Measurements from ENCODE around the gene FYN. TPM values are rescaled to one million over a fixed set of nuclear protein-coding genes. Genes with fewer than 3 reads are reported as not detected.
A peak's percentile ranks its signal among the peaks of the same experiment; 100 is the strongest.

The FYN gene
- total and polyA plus RNA-seq, 4 experiments from 2014 or later, result 338 to 713 (median 564) TPM

DNA sequence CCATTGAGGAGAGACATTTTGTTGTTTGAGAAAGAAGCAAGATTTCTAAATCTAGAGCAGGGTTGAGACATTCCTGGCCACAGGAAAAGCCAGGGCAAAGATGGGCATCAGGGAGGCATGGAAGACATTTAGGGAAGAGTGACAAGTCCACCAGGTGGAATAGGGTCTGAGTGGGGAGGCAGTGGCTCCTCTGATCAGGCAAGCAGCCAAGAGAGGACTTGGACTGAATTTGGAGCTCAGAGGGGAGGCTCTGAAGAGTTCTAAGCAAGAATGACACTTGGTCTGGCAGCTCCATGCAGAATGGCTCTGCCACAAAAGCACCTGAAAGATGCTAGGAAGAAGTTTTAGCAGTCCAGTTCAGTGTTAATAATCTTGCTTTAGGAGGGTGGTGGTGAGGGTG is 120.8 kb downstream of the FYN start:
- no peaks in the 10 kb centered on the region for H3K9me3 ChIP-seq (ENCODE audit: control insufficient read depth in 1 of 2, low read length in 2 of 2)
- peaks cover 0 to 3% (median 0%) of the 10 kb centered on the region in 8 donors for H3K9me3 Mint-ChIP-seq
- H3K27me3 Mint-ChIP-seq, result no peaks in the 10 kb centered on the region
- peaks cover 16% of the 10 kb centered on the region for H3K36me3 ChIP-seq (ENCODE audit: insufficient read depth, low read length)
- intact Hi-C loops (cut with micrococcal nuclease), result no loop called here
- H3K27me3 ChIP-seq (ENCODE audit: insufficient read depth, low read length), result no peaks in the 10 kb centered on the region
- POLR2A ChIA-PET (ENCODE audit: partially characterized antibody), result interaction anchor here (0.6 to 13.5 kb wide), 21 partner anchors 8 to 289 kb away, joined by 3 to 201 read pairs (median 5); partner anchors contain the start of gene FYN
- no peak for DNase-seq
- CTCF ChIA-PET (ENCODE audit: partially characterized antibody), result interaction anchor here (1.1 to 3.2 kb wide), 14 partner anchors 11 to 291 kb away, joined by 3 to 28 read pairs (median 4); no protein-coding TSS in a partner anchor
- H3K27ac Mint-ChIP-seq, result peak overlapping the region; percentile 97 to 100 (median 99)
- H3K27ac ChIP-seq (ENCODE audit: low read depth, low read length), result peak overlapping the region; percentile 99
- H3K4me3 Mint-ChIP-seq, result peak overlapping the region in 7 of 8 donors; percentile 64 to 99 (median 92)
- H3K36me3 Mint-ChIP-seq, result peaks cover 58 to 64% of the 10 kb centered on the region in 2 donors
- H3K4me3 ChIP-seq (ENCODE audit: low read length in 2 of 2), result no peak overlapping the region
- H3K4me1 Mint-ChIP-seq, result peaks cover 73 to 94% (median 81%) of the 10 kb centered on the region in 4 donors
- H3K4me1 ChIP-seq (ENCODE audit: insufficient read depth, low read length), result peaks cover 90% of the 10 kb centered on the region

DNA sequence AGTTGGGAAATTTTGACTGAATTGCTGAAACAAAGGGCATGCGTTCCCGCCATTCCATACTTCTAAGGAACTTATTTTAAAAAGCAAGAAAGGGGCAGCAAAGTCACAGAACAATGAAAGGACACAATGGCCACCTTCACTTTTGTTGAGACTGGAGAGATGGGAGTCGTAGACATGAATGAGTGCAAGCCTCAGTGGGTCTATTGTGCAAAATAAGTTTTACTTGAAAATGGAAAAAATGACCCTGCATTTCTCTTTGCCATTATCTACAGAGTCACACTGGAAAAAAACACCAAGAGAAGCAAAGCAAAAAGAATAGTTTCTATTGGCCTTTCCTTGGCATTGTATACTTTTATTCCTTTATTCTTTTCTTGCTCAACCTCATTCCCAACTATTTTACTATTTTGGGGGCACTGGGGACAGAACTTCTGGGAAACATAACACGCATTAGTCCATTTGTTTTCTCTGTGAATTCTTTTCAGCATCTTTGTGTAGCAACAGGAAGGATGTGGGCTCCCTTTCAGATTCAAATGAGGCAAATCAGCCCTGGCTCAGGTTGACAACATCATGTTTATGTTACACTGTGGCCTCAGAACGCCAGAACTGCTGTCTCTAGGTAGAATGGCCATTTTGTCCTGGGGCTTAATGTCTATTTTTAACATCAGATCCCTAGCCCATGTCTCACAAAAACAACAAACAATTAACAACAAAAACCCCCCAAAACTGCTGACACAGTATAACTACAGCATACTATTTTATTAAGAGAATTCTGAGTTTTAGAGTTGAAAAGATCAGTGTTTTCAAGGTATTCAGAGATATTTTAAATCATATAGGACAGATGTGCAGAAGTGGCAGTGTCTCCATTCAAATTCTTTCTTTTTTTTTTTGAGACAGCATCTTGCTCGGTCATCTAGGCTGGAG is 122.2 kb downstream of the FYN start:
- peaks cover 0 to 3% (median 0%) of the 10 kb centered on the region in 8 donors for H3K9me3 Mint-ChIP-seq
- peaks cover 100% of the 10 kb centered on the region for H3K4me1 ChIP-seq (ENCODE audit: insufficient read depth, low read length)
- H3K27ac Mint-ChIP-seq, result peak overlapping the region; percentile 97 to 100 (median 99)
- peak overlapping the region; percentile 58 to 91 (median 79) for H3K4me3 Mint-ChIP-seq
- H3K36me3 ChIP-seq (ENCODE audit: insufficient read depth, low read length), result peaks cover 16% of the 10 kb centered on the region
- no peaks in the 10 kb centered on the region for H3K27me3 Mint-ChIP-seq
- H3K4me3 ChIP-seq (ENCODE audit: low read length in 2 of 2), result peak overlapping the region in 1 of 2 donors; percentile 10
- ChIA-PET POLR2A (ENCODE audit: partially characterized antibody) (interaction anchor here (0.7 to 13.5 kb wide), 6 partner anchors 9 to 89 kb away, joined by 3 to 201 read pairs (median 10); no protein-coding TSS in a partner anchor), CTCF (ENCODE audit: partially characterized antibody) (interaction anchor here (1.1 to 3.2 kb wide), 8 partner anchors 11 to 90 kb away, joined by 3 to 28 read pairs (median 6); no protein-coding TSS in a partner anchor)
- intact Hi-C loops (cut with micrococcal nuclease), result loop anchor here (1.0 to 2.0 kb wide), 3 partner anchors 8 to 95 kb away; no protein-coding TSS in a partner anchor
- H3K27ac ChIP-seq (ENCODE audit: low read depth, low read length), result peak overlapping the region; percentile 74
- peaks cover 81 to 98% (median 90%) of the 10 kb centered on the region in 4 donors for H3K4me1 Mint-ChIP-seq
- no peaks in the 10 kb centered on the region for H3K27me3 ChIP-seq (ENCODE audit: insufficient read depth, low read length)
- peak; percentile 82 to 89 (median 85) for DNase-seq
- peaks cover 61 to 71% of the 10 kb centered on the region in 2 donors for H3K36me3 Mint-ChIP-seq
- no peaks in the 10 kb centered on the region for H3K9me3 ChIP-seq (ENCODE audit: control insufficient read depth in 1 of 2, low read length in 2 of 2)

DNA sequence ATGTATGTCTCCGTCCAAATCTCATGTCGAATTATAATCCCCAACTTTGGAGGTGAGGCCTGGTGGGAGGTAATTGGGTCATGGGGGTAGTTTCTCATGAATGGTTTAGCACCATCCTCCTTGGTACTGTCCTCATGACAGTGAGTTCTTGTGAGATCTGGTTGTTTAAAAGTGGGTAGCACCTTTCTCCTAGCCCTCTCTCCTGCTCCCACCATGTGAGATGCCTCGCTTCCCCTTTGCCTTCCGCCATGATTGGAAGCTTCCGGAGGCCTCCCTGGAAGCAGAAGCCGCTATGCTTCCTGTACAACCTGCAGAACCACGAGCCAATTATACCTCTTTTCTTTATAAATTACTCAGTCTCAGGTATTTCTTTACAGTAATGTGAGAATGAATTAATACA is 123.1 kb downstream of the FYN start:
- Histone ChIP-seq H3K4me1 (ENCODE audit: insufficient read depth, low read length) (peaks cover 100% of the 10 kb centered on the region), H3K27me3 (ENCODE audit: insufficient read depth, low read length) (no peaks in the 10 kb centered on the region), H3K9me3 (ENCODE audit: control insufficient read depth in 1 of 2, low read length in 2 of 2) (no peaks in the 10 kb centered on the region), H3K36me3 (ENCODE audit: insufficient read depth, low read length) (peaks cover 16% of the 10 kb centered on the region), H3K4me3 (ENCODE audit: low read length in 2 of 2) (no peak overlapping the region), H3K27ac (ENCODE audit: low read depth, low read length) (peak overlapping the region; percentile 74)
- intact Hi-C loops (cut with micrococcal nuclease), result loop anchor here (2.0 kb wide), 1 partner anchor 15 kb away; no protein-coding TSS in a partner anchor
- H3K27me3 Mint-ChIP-seq, result no peaks in the 10 kb centered on the region
- CTCF ChIA-PET (ENCODE audit: partially characterized antibody), result interaction anchor here (1.1 to 1.6 kb wide), 3 partner anchors 9 to 293 kb away, joined by 3 read pairs; no protein-coding TSS in a partner anchor
- no peak for DNase-seq
- peaks cover 84 to 98% (median 92%) of the 10 kb centered on the region in 4 donors for H3K4me1 Mint-ChIP-seq
- POLR2A ChIA-PET (ENCODE audit: partially characterized antibody), result interaction anchor here (0.9 to 13.5 kb wide), 5 partner anchors 10 to 94 kb away, joined by 3 to 201 read pairs (median 3); no protein-coding TSS in a partner anchor
- H3K4me3 Mint-ChIP-seq, result peak overlapping the region; percentile 36 to 91 (median 79)
- H3K27ac Mint-ChIP-seq, result peak overlapping the region; percentile 97 to 100 (median 99)
- H3K9me3 Mint-ChIP-seq, result peaks cover 0 to 3% (median 0%) of the 10 kb centered on the region in 8 donors
- peaks cover 58 to 76% of the 10 kb centered on the region in 2 donors for H3K36me3 Mint-ChIP-seq

DNA sequence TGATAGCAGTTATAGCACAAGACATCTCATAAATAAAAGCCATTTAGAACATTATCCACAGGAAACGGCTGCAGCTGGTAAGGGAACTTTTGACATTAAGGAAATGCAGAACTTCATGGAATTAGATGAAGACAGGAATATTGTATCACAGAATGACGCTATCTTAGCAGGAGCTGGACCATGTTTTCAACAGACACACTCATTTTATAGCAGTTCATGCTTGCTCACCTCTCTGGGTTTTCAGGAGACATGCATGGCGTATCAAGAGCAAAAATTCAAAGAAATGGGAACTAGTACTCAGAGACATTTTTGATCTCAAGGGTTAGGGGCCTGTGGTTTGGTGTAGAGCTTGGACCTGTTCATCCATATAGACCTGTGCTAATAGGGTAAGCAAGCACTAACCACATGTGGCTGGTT is 125.0 kb downstream of the FYN start:
- no peaks in the 10 kb centered on the region for H3K27me3 Mint-ChIP-seq
- no peak for DNase-seq
- no peak overlapping the region for H3K4me3 ChIP-seq (ENCODE audit: low read length in 2 of 2)
- peaks cover 0 to 3% (median 0%) of the 10 kb centered on the region in 8 donors for H3K9me3 Mint-ChIP-seq
- H3K36me3 Mint-ChIP-seq, result peaks cover 49 to 76% of the 10 kb centered on the region in 2 donors
- H3K9me3 ChIP-seq (ENCODE audit: control insufficient read depth in 1 of 2, low read length in 2 of 2), result no peaks in the 10 kb centered on the region
- H3K27ac ChIP-seq (ENCODE audit: low read depth, low read length), result peak overlapping the region; percentile 62
- peaks cover 99% of the 10 kb centered on the region for H3K4me1 ChIP-seq (ENCODE audit: insufficient read depth, low read length)
- H3K4me3 Mint-ChIP-seq, result peak overlapping the region in 7 of 8 donors; percentile 53 to 82 (median 69)
- peak overlapping the region; percentile 94 to 98 (median 96) for H3K27ac Mint-ChIP-seq
- H3K27me3 ChIP-seq (ENCODE audit: insufficient read depth, low read length), result no peaks in the 10 kb centered on the region
- intact Hi-C loops (cut with micrococcal nuclease), result no loop called here
- ChIA-PET CTCF (ENCODE audit: partially characterized antibody) (interaction anchor here (0.8 to 1.2 kb wide), 5 partner anchors 11 to 295 kb away, joined by 3 to 5 read pairs (median 3); no protein-coding TSS in a partner anchor), POLR2A (ENCODE audit: partially characterized antibody) (interaction anchor here (0.9 to 13.5 kb wide), 8 partner anchors 12 to 125 kb away, joined by 3 to 201 read pairs (median 4); partner anchors contain the start of gene FYN)
- H3K36me3 ChIP-seq (ENCODE audit: insufficient read depth, low read length), result peaks cover 16% of the 10 kb centered on the region
- peaks cover 81 to 98% (median 91%) of the 10 kb centered on the region in 4 donors for H3K4me1 Mint-ChIP-seq

DNA sequence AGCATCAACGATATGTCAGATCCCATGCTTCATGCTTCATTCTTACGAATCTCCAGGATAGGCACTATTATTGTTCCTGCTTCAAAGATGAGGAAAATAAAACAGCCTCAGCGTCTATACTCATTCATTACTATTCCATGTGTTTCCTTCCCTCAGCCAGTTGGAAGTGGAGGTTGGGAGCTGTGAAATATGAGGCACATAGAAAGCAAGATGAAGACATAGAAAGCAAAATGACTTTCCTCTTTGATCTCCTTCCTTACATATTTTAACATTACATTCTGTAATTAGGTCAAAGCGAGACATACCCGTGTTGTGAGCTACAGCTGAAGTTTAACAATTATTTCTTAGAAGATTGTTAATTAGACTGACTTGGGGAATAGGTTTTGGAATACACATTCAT is 125.4 kb downstream of the FYN start:
- Mint-ChIP-seq H3K27me3 (no peaks in the 10 kb centered on the region), H3K9me3 (peaks cover 0 to 3% (median 0%) of the 10 kb centered on the region in 8 donors), H3K4me3 (peak overlapping the region in 7 of 8 donors; percentile 53 to 82 (median 69)), H3K4me1 (peaks cover 79 to 98% (median 90%) of the 10 kb centered on the region in 4 donors), H3K36me3 (peaks cover 47 to 73% of the 10 kb centered on the region in 2 donors), H3K27ac (peak overlapping the region; percentile 94 to 98 (median 96))
- ChIA-PET CTCF (ENCODE audit: partially characterized antibody) (interaction anchor here (0.8 to 1.2 kb wide), 6 partner anchors 10 to 296 kb away, joined by 3 to 5 read pairs (median 3); no protein-coding TSS in a partner anchor), POLR2A (ENCODE audit: partially characterized antibody) (interaction anchor here (0.7 to 13.5 kb wide), 11 partner anchors 11 to 126 kb away, joined by 3 to 201 read pairs (median 4); partner anchors contain the start of gene FYN)
- Histone ChIP-seq H3K9me3 (ENCODE audit: control insufficient read depth in 1 of 2, low read length in 2 of 2) (no peaks in the 10 kb centered on the region), H3K27me3 (ENCODE audit: insufficient read depth, low read length) (no peaks in the 10 kb centered on the region), H3K4me3 (ENCODE audit: low read length in 2 of 2) (no peak overlapping the region), H3K36me3 (ENCODE audit: insufficient read depth, low read length) (peaks cover 14% of the 10 kb centered on the region), H3K27ac (ENCODE audit: low read depth, low read length) (peak overlapping the region; percentile 62), H3K4me1 (ENCODE audit: insufficient read depth, low read length) (peaks cover 99% of the 10 kb centered on the region)
- intact Hi-C loops (cut with micrococcal nuclease), result no loop called here
- DNase-seq, result no peak

DNA sequence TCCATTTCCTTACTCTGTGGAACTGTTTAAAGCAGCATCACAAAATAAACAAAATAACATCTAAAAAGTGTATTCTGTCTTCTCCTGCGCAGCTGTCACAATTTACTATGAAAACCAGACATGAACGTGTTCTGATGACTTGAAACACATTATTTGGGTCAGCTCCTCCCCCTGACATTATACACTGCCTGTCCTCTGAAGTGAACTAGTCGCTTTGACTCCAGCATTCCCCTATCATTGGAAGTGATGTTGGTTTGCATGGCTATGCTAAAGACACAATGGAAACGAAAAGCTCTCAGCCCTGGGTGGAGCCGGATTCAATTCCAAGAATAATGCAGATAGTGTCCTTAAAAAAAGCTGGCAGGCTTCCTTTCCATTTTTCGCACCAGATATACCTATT is 125.9 kb downstream of the FYN start:
- Histone ChIP-seq H3K4me1 (ENCODE audit: insufficient read depth, low read length) (peaks cover 99% of the 10 kb centered on the region), H3K36me3 (ENCODE audit: insufficient read depth, low read length) (peaks cover 10% of the 10 kb centered on the region), H3K4me3 (ENCODE audit: low read length in 2 of 2) (peak overlapping the region in 1 of 2 donors; percentile 7), H3K9me3 (ENCODE audit: control insufficient read depth in 1 of 2, low read length in 2 of 2) (no peaks in the 10 kb centered on the region), H3K27ac (ENCODE audit: low read depth, low read length) (peak overlapping the region; percentile 62), H3K27me3 (ENCODE audit: insufficient read depth, low read length) (no peaks in the 10 kb centered on the region)
- Mint-ChIP-seq H3K36me3 (peaks cover 50 to 74% of the 10 kb centered on the region in 2 donors), H3K27ac (peak overlapping the region; percentile 94 to 98 (median 96)), H3K9me3 (peaks cover 0 to 2% (median 0%) of the 10 kb centered on the region in 8 donors), H3K4me3 (peak overlapping the region in 7 of 8 donors; percentile 53 to 82 (median 69)), H3K4me1 (peaks cover 79 to 98% (median 90%) of the 10 kb centered on the region in 4 donors), H3K27me3 (no peaks in the 10 kb centered on the region)
- ChIA-PET CTCF (ENCODE audit: partially characterized antibody) (interaction anchor here (0.8 to 1.2 kb wide), 5 partner anchors 9 to 296 kb away, joined by 3 to 5 read pairs (median 3); no protein-coding TSS in a partner anchor), POLR2A (ENCODE audit: partially characterized antibody) (interaction anchor here (0.7 to 13.5 kb wide), 13 partner anchors 11 to 126 kb away, joined by 3 to 201 read pairs (median 4); partner anchors contain the start of gene FYN)
- DNase-seq, result peak; percentile 58 to 72 (median 70)
- intact Hi-C loops (cut with micrococcal nuclease), result no loop called here
